ENCODE data around the gene ASPM. TPM values are rescaled to one million over a fixed set of nuclear protein-coding genes. Genes with fewer than 3 reads are reported as not detected.

The ASPM gene
- total RNA-seq, 1 experiment from 2014 or later = 44.0 TPM

GRCh38 chr1:197178998-197179397 is 32.5 kb upstream of the ASPM start:
- H3K27me3 Mint-ChIP-seq (ENCODE audit: unreplicated experiment) = no peaks in the 10 kb centered on the region
- no peak for TF ChIP-seq CTCF (IDR thresholded peaks at IDR 0.05; ENCODE audit: unreplicated experiment)
- no TSS peak for BruUV-seq (replicated peaks)
- intact Hi-C loops (cut with micrococcal nuclease; ENCODE audit: unreplicated experiment) = no loop called here
- peaks cover 30% of the 10 kb centered on the region for H3K4me1 Mint-ChIP-seq (ENCODE audit: low read depth, unreplicated experiment)
- peaks cover 15% of the 10 kb centered on the region for H3K36me3 Mint-ChIP-seq (ENCODE audit: insufficient read depth, unreplicated experiment)
- no peak for DNase-seq
- H3K9me3 Mint-ChIP-seq (ENCODE audit: low read depth, unreplicated experiment) = no peaks in the 10 kb centered on the region
- no peak overlapping the region for H3K4me3 Mint-ChIP-seq (ENCODE audit: low read depth, unreplicated experiment)
- CTCF ChIA-PET = interaction anchor here (0.9 to 2.1 kb wide), 6 partner anchors 22 to 456 kb away, joined by 3 to 8 read pairs (median 5); no protein-coding TSS in a partner anchor
- H3K27ac Mint-ChIP-seq (ENCODE audit: unreplicated experiment) = no peak overlapping the region

GRCh38 chr1:197174818-197175217 is 28.3 kb upstream of the ASPM start:
- H3K4me3 Mint-ChIP-seq (ENCODE audit: low read depth, unreplicated experiment) = no peak overlapping the region
- H3K4me1 Mint-ChIP-seq (ENCODE audit: low read depth, unreplicated experiment) = peaks cover 42% of the 10 kb centered on the region
- no peak overlapping the region for H3K27ac Mint-ChIP-seq (ENCODE audit: unreplicated experiment)
- H3K9me3 Mint-ChIP-seq (ENCODE audit: low read depth, unreplicated experiment) = no peaks in the 10 kb centered on the region
- CTCF ChIA-PET = no interaction called here
- no peak for DNase-seq
- peaks cover 18% of the 10 kb centered on the region for H3K36me3 Mint-ChIP-seq (ENCODE audit: insufficient read depth, unreplicated experiment)
- TF ChIP-seq CTCF (IDR thresholded peaks at IDR 0.05; ENCODE audit: unreplicated experiment) = no peak
- intact Hi-C loops (cut with micrococcal nuclease; ENCODE audit: unreplicated experiment) = no loop called here
- H3K27me3 Mint-ChIP-seq (ENCODE audit: unreplicated experiment) = no peaks in the 10 kb centered on the region
- no TSS peak for BruUV-seq (replicated peaks)

- no TSS peak for BruUV-seq (replicated peaks)
- DNase-seq = peak; percentile 59
- CTCF ChIA-PET = no interaction called here
- Mint-ChIP-seq H3K4me3 (ENCODE audit: low read depth, unreplicated experiment) (peak overlapping the region; percentile 2), H3K27ac (ENCODE audit: unreplicated experiment) (peak overlapping the region; percentile 51), H3K27me3 (ENCODE audit: unreplicated experiment) (no peaks in the 10 kb centered on the region), H3K4me1 (ENCODE audit: low read depth, unreplicated experiment) (peaks cover 37% of the 10 kb centered on the region), H3K36me3 (ENCODE audit: insufficient read depth, unreplicated experiment) (peaks cover 18% of the 10 kb centered on the region), H3K9me3 (ENCODE audit: low read depth, unreplicated experiment) (no peaks in the 10 kb centered on the region)
- intact Hi-C loops (cut with micrococcal nuclease; ENCODE audit: unreplicated experiment) = no loop called here
- no peak for TF ChIP-seq CTCF (IDR thresholded peaks at IDR 0.05; ENCODE audit: unreplicated experiment)
These were observed 27.4 kb upstream of the ASPM start for GRCh38 chr1:197173571-197174507.

- DNase-seq = no peak
- peaks cover 34% of the 10 kb centered on the region for H3K4me1 Mint-ChIP-seq (ENCODE audit: low read depth, unreplicated experiment)
- TF ChIP-seq CTCF (IDR thresholded peaks at IDR 0.05; ENCODE audit: unreplicated experiment) = no peak
- no TSS peak for BruUV-seq (replicated peaks)
- H3K4me3 Mint-ChIP-seq (ENCODE audit: low read depth, unreplicated experiment) = no peak overlapping the region
- H3K9me3 Mint-ChIP-seq (ENCODE audit: low read depth, unreplicated experiment) = no peaks in the 10 kb centered on the region
- CTCF ChIA-PET = interaction anchor here (0.5 kb wide), 1 partner anchor 98 kb away, joined by 3 read pairs; no protein-coding TSS in a partner anchor
- no peak overlapping the region for H3K27ac Mint-ChIP-seq (ENCODE audit: unreplicated experiment)
- H3K36me3 Mint-ChIP-seq (ENCODE audit: insufficient read depth, unreplicated experiment) = peaks cover 11% of the 10 kb centered on the region
- intact Hi-C loops (cut with micrococcal nuclease; ENCODE audit: unreplicated experiment) = no loop called here
- no peaks in the 10 kb centered on the region for H3K27me3 Mint-ChIP-seq (ENCODE audit: unreplicated experiment)
These were observed 25.1 kb upstream of the ASPM start for GRCh38 chr1:197171531-197171930.

Measured in Calu3 (cell line).